ENCODE measurements around the gene TRPV2.

The TRPV2 gene

DNA sequence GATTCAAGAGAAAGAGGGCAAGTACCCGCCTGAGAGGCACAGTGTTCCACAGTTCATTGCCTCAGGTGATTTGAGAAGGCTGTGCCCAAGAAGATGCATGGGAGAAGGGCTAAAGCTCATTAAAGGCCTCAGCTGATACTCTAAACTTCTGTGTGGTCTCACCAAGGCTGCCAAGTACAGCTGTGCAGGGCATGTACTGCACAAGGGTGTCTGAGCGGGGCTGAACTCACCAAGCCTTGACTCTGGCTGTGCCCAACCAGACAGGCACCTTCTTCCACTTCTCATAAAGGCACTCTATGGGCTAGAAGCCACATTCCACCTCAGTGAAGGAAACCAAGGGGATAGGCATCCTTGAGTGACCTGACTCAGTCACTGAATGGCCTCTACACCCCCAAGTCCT lies 63.9 kb downstream of the TRPV2 start:
- DNase-seq (ENCODE audit: low read depth) = no peak
- no peak overlapping the region for H3K4me3 ChIP-seq (ENCODE audit: low read length)
- TF ChIP-seq, protein P1, sequence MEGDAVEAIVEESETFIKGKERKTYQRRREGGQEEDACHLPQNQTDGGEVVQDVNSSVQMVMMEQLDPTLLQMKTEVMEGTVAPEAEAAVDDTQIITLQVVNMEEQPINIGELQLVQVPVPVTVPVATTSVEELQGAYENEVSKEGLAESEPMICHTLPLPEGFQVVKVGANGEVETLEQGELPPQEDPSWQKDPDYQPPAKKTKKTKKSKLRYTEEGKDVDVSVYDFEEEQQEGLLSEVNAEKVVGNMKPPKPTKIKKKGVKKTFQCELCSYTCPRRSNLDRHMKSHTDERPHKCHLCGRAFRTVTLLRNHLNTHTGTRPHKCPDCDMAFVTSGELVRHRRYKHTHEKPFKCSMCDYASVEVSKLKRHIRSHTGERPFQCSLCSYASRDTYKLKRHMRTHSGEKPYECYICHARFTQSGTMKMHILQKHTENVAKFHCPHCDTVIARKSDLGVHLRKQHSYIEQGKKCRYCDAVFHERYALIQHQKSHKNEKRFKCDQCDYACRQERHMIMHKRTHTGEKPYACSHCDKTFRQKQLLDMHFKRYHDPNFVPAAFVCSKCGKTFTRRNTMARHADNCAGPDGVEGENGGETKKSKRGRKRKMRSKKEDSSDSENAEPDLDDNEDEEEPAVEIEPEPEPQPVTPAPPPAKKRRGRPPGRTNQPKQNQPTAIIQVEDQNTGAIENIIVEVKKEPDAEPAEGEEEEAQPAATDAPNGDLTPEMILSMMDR (conservative IDR thresholded peaks at IDR 0.05; ENCODE audit: low read depth, low read length) = no peak

DNA sequence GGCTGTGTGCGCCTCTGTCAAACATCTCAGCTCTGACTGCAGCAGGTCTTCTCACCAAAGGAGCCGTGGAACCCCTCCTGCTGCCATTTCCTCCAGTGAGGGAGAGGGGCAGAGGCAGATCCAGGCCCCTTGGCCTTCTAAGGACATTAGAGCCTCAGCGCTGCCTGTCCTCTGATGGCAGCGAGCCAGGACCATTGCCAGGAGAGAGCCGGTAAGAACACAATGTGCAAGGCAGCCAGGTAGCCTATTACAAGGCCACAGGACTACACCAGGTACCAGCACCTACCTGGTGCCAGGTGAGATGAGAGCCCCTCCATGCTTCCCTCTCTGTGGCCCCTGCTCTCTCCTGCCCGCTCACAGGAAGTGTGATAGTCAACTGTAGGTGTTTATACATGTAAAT lies 65.6 kb downstream of the TRPV2 start:
- DNase-seq (ENCODE audit: low read depth) = no peak
- TF ChIP-seq, protein P1 (conservative IDR thresholded peaks at IDR 0.05; ENCODE audit: low read depth, low read length) = no peak
- no peak overlapping the region for H3K4me3 ChIP-seq (ENCODE audit: low read length)

DNA sequence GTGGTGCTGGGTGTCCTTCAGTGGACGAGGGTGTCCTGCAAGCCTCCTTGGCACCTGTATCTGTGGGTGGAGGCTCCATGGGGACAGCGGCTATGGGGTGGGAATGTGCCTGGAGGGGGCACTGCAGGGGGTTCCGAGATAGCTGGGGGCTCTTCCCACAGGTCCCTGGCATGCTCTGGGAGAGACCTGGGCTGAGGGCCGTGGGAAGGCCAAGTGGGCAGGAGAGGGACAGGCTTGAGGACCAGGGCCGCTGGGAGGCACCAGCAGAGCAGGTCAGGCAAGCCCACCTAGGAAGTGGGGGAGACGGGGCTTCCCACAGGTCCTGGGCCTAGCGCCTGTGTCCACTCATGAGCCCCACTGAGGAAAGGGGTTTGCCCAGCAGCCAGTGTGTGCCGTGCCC lies 66.9 kb downstream of the TRPV2 start:
- no peak overlapping the region for H3K4me3 ChIP-seq (ENCODE audit: low read length)
- TF ChIP-seq, protein P1 (conservative IDR thresholded peaks at IDR 0.05; ENCODE audit: low read depth, low read length) = no peak

DNA sequence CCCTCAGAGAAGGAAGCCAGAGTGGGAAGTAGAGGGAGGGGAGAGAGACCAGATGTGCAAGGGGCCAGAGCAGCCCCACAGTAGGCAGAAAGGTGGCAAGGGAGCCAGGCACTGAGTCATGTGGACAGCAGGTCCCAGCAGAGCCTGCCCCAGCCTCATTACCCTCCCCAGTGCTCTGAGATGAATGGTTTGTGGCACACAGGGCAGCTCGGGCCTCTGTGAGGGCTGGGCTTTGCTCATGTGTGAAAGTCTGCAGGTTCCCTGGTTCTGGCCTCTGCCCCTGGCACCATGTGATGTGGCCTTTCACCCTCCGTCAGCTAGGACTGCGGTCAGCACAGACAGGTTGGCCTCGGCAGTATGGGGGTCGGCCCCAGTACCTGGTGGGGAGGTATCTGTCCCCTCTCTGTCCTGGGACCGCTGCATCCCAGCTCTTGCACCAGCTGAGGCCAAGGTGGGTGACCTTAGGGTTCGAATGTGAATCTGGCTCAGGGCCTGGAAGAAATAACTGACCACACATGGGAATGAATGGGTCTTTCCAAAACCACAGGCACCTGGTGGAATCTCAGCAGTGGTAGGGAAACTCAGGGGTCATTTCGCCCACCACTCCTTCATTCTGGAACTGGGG lies 67.8 kb downstream of the TRPV2 start:
- TF ChIP-seq, protein P1 (conservative IDR thresholded peaks at IDR 0.05; ENCODE audit: low read depth, low read length) = no peak
- no peak for DNase-seq (ENCODE audit: low read depth)
- H3K4me3 ChIP-seq (ENCODE audit: low read length) = no peak overlapping the region

More for the DNA sequence above, 66.9 kb downstream of the TRPV2 start:
- DNase-seq (ENCODE audit: low read depth) = no peak

DNA sequence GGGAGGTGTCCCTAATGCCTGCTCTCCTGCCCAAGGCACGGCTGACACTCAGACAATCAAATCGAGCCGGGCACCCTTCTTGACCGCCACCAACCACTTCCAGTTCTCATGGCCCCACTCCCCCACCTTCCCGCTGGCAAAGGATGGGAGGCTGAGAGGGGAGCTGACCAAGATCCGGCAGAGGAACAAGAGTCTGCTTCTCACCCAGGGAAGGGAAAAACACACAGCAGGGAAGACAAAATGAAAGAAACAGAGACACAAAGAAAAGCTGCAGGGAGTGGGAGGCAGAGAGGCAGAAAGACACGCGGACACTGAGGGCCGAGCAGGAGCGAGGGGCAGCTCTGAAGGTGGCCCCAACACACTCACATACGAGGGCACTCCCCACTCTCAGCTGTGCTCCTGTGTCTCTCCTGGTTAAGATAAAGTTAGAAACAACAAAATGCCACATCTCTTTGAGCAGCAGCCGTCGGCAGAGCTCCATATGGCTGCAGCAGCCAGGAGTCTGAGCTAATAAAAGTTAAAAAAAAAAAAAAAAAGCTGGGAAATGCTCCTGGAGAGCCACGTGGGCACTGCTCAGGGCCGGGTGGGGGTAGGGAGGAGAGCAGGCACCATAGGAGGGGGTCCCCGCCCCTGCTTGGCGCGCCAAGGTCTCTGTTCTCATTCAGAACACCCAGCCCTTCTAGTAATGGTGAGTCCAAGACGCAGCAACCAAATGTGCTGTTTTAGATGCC lies 69.2 kb downstream of the TRPV2 start:
- H3K4me3 ChIP-seq (ENCODE audit: low read length) = no peak overlapping the region
- no peak for DNase-seq (ENCODE audit: low read depth)
- TF ChIP-seq, protein P1 (conservative IDR thresholded peaks at IDR 0.05; ENCODE audit: low read depth, low read length) = no peak
